ENCODE data around the gene LRBA.

The LRBA gene

GRCh38 chr4:150589157-150589556, 425.9 kb downstream of the LRBA start:
- Histone ChIP-seq H3K9me3 (ENCODE audit: control insufficient read depth, insufficient read depth, low read length) (no peaks in the 10 kb centered on the region), H3K36me3 (ENCODE audit: insufficient read depth, low read length) (no peaks in the 10 kb centered on the region), H3K4me1 (ENCODE audit: insufficient read depth, low read length) (peaks cover 13% of the 10 kb centered on the region), H3K9ac (ENCODE audit: low read depth, low read length) (no peak overlapping the region)

- Histone ChIP-seq H3K36me3 (ENCODE audit: insufficient read depth, low read length) (no peaks in the 10 kb centered on the region), H3K4me1 (ENCODE audit: insufficient read depth, low read length) (peaks cover 13% of the 10 kb centered on the region), H3K9me3 (ENCODE audit: control insufficient read depth, insufficient read depth, low read length) (no peaks in the 10 kb centered on the region), H3K9ac (ENCODE audit: low read depth, low read length) (no peak overlapping the region)
Measured at GRCh38 chr4:150588316-150588715, 426.8 kb downstream of the LRBA start.

GRCh38 chr4:150586162-150586810, 428.8 kb downstream of the LRBA start:
- Histone ChIP-seq H3K36me3 (ENCODE audit: insufficient read depth, low read length) (no peaks in the 10 kb centered on the region), H3K9me3 (ENCODE audit: control insufficient read depth, insufficient read depth, low read length) (no peaks in the 10 kb centered on the region), H3K9ac (ENCODE audit: low read depth, low read length) (no peak overlapping the region), H3K4me1 (ENCODE audit: insufficient read depth, low read length) (peaks cover 8% of the 10 kb centered on the region)

GRCh38 chr4:150585611-150586010, 429.5 kb downstream of the LRBA start:
- no peak overlapping the region for H3K9ac ChIP-seq (ENCODE audit: low read depth, low read length)

GRCh38 chr4:150584111-150584915, 430.8 kb downstream of the LRBA start:
- Histone ChIP-seq H3K4me1 (ENCODE audit: insufficient read depth, low read length) (no peaks in the 10 kb centered on the region; the same call in 1 of the 2 replicates), H3K9me3 (ENCODE audit: control insufficient read depth, insufficient read depth, low read length) (no peaks in the 10 kb centered on the region), H3K36me3 (ENCODE audit: insufficient read depth, low read length) (no peaks in the 10 kb centered on the region), H3K9ac (ENCODE audit: low read depth, low read length) (peak overlapping the region; percentile 68; the same call in 1 of the 2 replicates)

More at GRCh38 chr4:150585611-150586010, 429.5 kb downstream of the LRBA start:
- Histone ChIP-seq H3K9me3 (ENCODE audit: control insufficient read depth, insufficient read depth, low read length) (no peaks in the 10 kb centered on the region), H3K4me1 (ENCODE audit: insufficient read depth, low read length) (peaks cover under 1% of the 10 kb centered on the region; the same call in 1 of the 2 replicates), H3K36me3 (ENCODE audit: insufficient read depth, low read length) (no peaks in the 10 kb centered on the region)

GRCh38 chr4:150583287-150584110, 431.6 kb downstream of the LRBA start:
- H3K36me3 ChIP-seq (ENCODE audit: insufficient read depth, low read length), result no peaks in the 10 kb centered on the region
- peak overlapping the region; percentile 68; the same call in 1 of the 2 replicates for H3K9ac ChIP-seq (ENCODE audit: low read depth, low read length)
- H3K9me3 ChIP-seq (ENCODE audit: control insufficient read depth, insufficient read depth, low read length), result no peaks in the 10 kb centered on the region
- H3K4me1 ChIP-seq (ENCODE audit: insufficient read depth, low read length), result peaks cover 6% of the 10 kb centered on the region

- Histone ChIP-seq H3K4me1 (ENCODE audit: insufficient read depth, low read length) (peaks cover 8% of the 10 kb centered on the region), H3K36me3 (ENCODE audit: insufficient read depth, low read length) (no peaks in the 10 kb centered on the region), H3K9me3 (ENCODE audit: control insufficient read depth, insufficient read depth, low read length) (no peaks in the 10 kb centered on the region), H3K9ac (ENCODE audit: low read depth, low read length) (peak overlapping the region; percentile 68; the same call in 1 of the 2 replicates)
Measured at GRCh38 chr4:150582873-150583286, 432.2 kb downstream of the LRBA start.

GRCh38 chr4:150582146-150582872, 432.8 kb downstream of the LRBA start, which contains the start of gene MAB21L2:
MAB21L2 (plus strand) TSS chr4:150582151; CDS start chr4:150583030, 879 bp downstream.
- no peaks in the 10 kb centered on the region for H3K36me3 ChIP-seq (ENCODE audit: insufficient read depth, low read length)
- H3K9ac ChIP-seq (ENCODE audit: low read depth, low read length), result peak within 1 kb of the TSS; percentile 68; the same call in 1 of the 2 replicates
- peaks cover 8% of the 10 kb centered on the region for H3K4me1 ChIP-seq (ENCODE audit: insufficient read depth, low read length)
- H3K9me3 ChIP-seq (ENCODE audit: control insufficient read depth, insufficient read depth, low read length), result no peaks in the 10 kb centered on the region

GRCh38 chr4:150581641-150582051, 433.4 kb downstream of the LRBA start:
- Histone ChIP-seq H3K4me1 (ENCODE audit: insufficient read depth, low read length) (peaks cover 8% of the 10 kb centered on the region), H3K36me3 (ENCODE audit: insufficient read depth, low read length) (no peaks in the 10 kb centered on the region), H3K9me3 (ENCODE audit: control insufficient read depth, insufficient read depth, low read length) (no peaks in the 10 kb centered on the region), H3K9ac (ENCODE audit: low read depth, low read length) (peak overlapping the region; percentile 68; the same call in 1 of the 2 replicates)

GRCh38 chr4:150581056-150581605, 434.0 kb downstream of the LRBA start:
- Histone ChIP-seq H3K36me3 (ENCODE audit: insufficient read depth, low read length) (no peaks in the 10 kb centered on the region), H3K9me3 (ENCODE audit: control insufficient read depth, insufficient read depth, low read length) (no peaks in the 10 kb centered on the region), H3K9ac (ENCODE audit: low read depth, low read length) (peak overlapping the region; percentile 68; the same call in 1 of the 2 replicates), H3K4me1 (ENCODE audit: insufficient read depth, low read length) (peaks cover 8% of the 10 kb centered on the region)

GRCh38 chr4:150580306-150580705, 434.8 kb downstream of the LRBA start:
- H3K36me3 ChIP-seq (ENCODE audit: insufficient read depth, low read length), result no peaks in the 10 kb centered on the region
- H3K4me1 ChIP-seq (ENCODE audit: insufficient read depth, low read length), result peaks cover 8% of the 10 kb centered on the region
- no peaks in the 10 kb centered on the region for H3K9me3 ChIP-seq (ENCODE audit: control insufficient read depth, insufficient read depth, low read length)
- H3K9ac ChIP-seq (ENCODE audit: low read depth, low read length), result peak overlapping the region; percentile 58; the same call in 1 of the 2 replicates

- Histone ChIP-seq H3K4me1 (ENCODE audit: insufficient read depth, low read length) (peaks cover 8% of the 10 kb centered on the region), H3K9me3 (ENCODE audit: control insufficient read depth, insufficient read depth, low read length) (no peaks in the 10 kb centered on the region), H3K36me3 (ENCODE audit: insufficient read depth, low read length) (no peaks in the 10 kb centered on the region), H3K9ac (ENCODE audit: low read depth, low read length) (peak overlapping the region; percentile 58; the same call in 1 of the 2 replicates)
Measured at GRCh38 chr4:150579551-150580234, 435.4 kb downstream of the LRBA start.

All from ES-I3 (cell line).